IPS DF 6.9 (cell line): Measurements from ENCODE around the gene TSBP1.
"Not testable (repeated sequence)": the region's sequence is repeated elsewhere in the genome, so short reads cannot be mapped to it uniquely, and the experiment has no call there.

ENCODE experiments used
- DNase-seq: peaks from one replicate; pipeline ENCODE4 v3.0.0-alpha.2; 2013; ENCODE audit warnings: low read depth, low spot score
- H3K27ac ChIP-seq: one replicate; pipeline ENCODE4 v1.5.1; 2013; ENCODE audit warnings: low read length, control low read depth
- H3K27me3 ChIP-seq: 2 replicates; pipeline ENCODE4 v1.6.1; 2013; ENCODE audit warnings: mild to moderate bottlenecking, low read length; ENCODE audit not compliant: control insufficient read depth, insufficient read depth
- H3K36me3 ChIP-seq: 2 replicates; pipeline ENCODE4 v1.6.1; 2013; ENCODE audit warnings: low read length; ENCODE audit not compliant: control insufficient read depth, insufficient read depth
- H3K4me1 ChIP-seq: 2 replicates; pipeline ENCODE4 v1.6.1; 2013; ENCODE audit warnings: low read length; ENCODE audit not compliant: control insufficient read depth, insufficient read depth
- H3K4me3 ChIP-seq: 2 replicates; pipeline ENCODE4 v1.5.1; 2013; ENCODE audit warnings: mild to moderate bottlenecking, low read length
- H3K9me3 ChIP-seq: 2 replicates; pipeline ENCODE4 v1.6.1; 2013; ENCODE audit warnings: low read length, inconsistent platforms; ENCODE audit not compliant: control insufficient read depth, insufficient read depth
- WGBS: extraction: QIAGEN DNeasy Blood & Tissue Kit; methylation state at CpG from one replicate; pipeline ENCODE4 v1.1.7; 2013; ENCODE audit warnings: mixed read lengths, missing lambda C conversion rate; ENCODE audit not compliant: insufficient read length, insufficient coverage; 5-methylcytosine and 5-hydroxymethylcytosine counted together

The TSBP1 gene

DNA sequence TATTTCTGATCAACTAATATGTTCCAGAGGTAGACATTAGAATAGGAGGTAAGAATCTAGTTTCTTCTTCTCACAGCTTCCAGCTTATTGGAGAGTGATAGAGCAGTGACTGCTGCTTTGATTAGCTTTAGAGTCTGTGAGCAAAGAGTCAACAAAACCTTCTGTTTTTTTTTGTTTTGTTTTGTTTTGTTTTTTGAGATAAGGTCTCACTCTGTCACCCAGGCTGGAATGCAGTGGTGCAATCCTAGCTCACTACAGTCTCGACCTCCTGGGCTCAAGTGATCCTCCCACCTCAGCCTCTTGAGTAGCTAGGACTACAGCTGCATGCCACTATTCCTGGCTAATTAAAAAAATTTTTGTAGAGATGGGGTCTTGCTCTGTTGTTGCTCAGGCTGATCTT lies 39.3 kb downstream of the TSBP1 start:
- H3K4me3 ChIP-seq: no peak overlapping the region
- H3K36me3 ChIP-seq: no peaks in the 10 kb centered on the region
- DNase-seq: no peak
- H3K27ac ChIP-seq: no peak overlapping the region
- no peaks in the 10 kb centered on the region for H3K27me3 ChIP-seq
- no CpG with 5 or more reads among the region's 1 CpG for WGBS
- H3K9me3 ChIP-seq: no peaks in the 10 kb centered on the region
- H3K4me1 ChIP-seq: no peaks in the 10 kb centered on the region

DNA sequence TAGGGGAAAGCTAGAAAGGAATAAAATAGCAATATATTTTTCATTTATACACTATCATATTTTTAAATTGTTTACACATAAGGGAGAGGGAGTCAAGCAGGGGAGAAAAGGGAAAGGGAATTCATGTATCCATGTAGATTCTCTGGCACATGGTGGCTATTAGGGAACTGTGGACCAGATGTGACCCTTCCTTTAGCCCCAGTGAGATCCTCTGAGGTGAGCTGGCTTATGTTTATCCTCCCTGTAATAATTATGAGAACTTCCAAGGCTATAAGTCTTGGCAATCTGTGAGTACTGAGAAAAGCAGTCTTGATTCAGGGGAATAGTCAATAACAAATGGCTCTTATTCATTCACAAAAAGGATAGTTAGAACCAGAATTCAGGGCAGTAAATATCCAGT lies 42.6 kb downstream of the TSBP1 start:
- DNase-seq: no peak
- Histone ChIP-seq H3K4me1 (no peaks in the 10 kb centered on the region), H3K36me3 (no peaks in the 10 kb centered on the region), H3K9me3 (no peaks in the 10 kb centered on the region), H3K27me3 (no peaks in the 10 kb centered on the region), H3K27ac (no peak overlapping the region), H3K4me3 (no peak overlapping the region)

DNA sequence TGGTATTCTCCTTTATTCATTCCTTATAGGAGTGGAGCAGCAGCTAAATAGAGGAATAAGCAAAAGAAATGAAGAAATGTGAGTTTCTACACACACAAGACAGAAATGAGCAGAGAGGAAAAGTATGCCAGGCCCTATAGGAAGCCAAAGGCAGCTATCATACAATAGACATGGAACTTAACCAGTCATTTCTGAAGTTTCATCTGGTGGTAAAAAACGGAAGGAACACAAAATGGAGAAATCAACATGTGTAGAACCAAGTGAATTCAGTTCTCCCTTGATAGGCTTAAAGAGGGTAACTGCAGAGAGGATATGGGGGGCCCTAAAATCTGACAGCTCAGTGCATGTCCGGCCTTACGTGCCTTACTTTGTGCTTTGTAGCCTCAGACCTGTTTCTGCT lies 44.6 kb downstream of the TSBP1 start:
- no CpG with 5 or more reads among the region's 3 CpGs for WGBS
- DNase-seq: no peak

DNA sequence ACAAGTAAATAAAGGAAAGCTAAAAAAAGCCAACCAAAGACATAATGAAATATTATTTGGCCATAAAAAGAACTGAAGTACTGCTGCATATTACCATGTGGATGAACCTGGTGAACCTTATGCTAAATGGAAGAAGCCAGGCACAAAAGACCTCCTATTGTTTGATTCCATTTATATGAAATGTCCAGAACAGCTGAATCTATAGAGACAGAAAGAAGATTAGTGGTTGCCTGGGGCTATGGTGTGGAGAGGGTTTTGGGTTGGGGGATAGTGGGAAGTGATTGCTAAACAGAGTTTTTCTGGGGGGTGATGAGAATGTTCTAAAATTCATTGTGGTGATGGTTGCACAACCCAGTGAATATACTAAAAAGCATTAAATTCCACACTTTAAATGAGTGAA lies 53.2 kb downstream of the TSBP1 start:
- H3K27ac ChIP-seq: no peak overlapping the region

More for the DNA sequence above, 44.6 kb downstream of the TSBP1 start:
- Histone ChIP-seq H3K9me3 (no peaks in the 10 kb centered on the region), H3K27ac (no peak overlapping the region), H3K36me3 (no peaks in the 10 kb centered on the region), H3K27me3 (no peaks in the 10 kb centered on the region), H3K4me3 (no peak overlapping the region), H3K4me1 (no peaks in the 10 kb centered on the region)

DNA sequence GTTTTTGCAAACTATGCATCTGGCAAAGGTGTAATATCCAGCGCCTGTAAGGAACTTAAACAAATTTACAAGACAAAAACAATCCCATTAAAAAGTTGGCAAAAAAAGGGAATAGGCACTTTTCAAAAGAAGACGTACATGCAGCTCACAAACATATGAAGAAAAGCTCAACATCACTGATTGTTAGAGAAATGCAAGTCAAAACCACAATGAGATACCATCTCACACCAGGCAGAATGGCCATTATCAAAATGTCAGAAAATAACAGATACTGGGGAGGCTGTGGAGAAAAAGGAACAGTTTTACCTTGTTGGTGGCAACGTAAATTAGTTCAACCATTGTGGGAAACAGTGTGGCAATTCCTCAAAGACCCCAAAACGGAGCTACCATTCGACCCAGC lies 54.2 kb downstream of the TSBP1 start:
- no peaks in the 10 kb centered on the region for H3K27me3 ChIP-seq
- no peak overlapping the region for H3K27ac ChIP-seq
- no peaks in the 10 kb centered on the region for H3K9me3 ChIP-seq
- H3K4me3 ChIP-seq: no peak overlapping the region
- no peak for DNase-seq
- H3K4me1 ChIP-seq: no peaks in the 10 kb centered on the region
- whole genome bisulfite sequencing: no CpG with 5 or more reads among the region's 5 CpGs
- no peaks in the 10 kb centered on the region for H3K36me3 ChIP-seq

More for the DNA sequence above, 53.2 kb downstream of the TSBP1 start:
- no peaks in the 10 kb centered on the region for H3K4me1 ChIP-seq
- H3K36me3 ChIP-seq: no peaks in the 10 kb centered on the region
- no peaks in the 10 kb centered on the region for H3K9me3 ChIP-seq
- H3K4me3 ChIP-seq: no peak overlapping the region
- no peaks in the 10 kb centered on the region for H3K27me3 ChIP-seq
- no peak for DNase-seq

DNA sequence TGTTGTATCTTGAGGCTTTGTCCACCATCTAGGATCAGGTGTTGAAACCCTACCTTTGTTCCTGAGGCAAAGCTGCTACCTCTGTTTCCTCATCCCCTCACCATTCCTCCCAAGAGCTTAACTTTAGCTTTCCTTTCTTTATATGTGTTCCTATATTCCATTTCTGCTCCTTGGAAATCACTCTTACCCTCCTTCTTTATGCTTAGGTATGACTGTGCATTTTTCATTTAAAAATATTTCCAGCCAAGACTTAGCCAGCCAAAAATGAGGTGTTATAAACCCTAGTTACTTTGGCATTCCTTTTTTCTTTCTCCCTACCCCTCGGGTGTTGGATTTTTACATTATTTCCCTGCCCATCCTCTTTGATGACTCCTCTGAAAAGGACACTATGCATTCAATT lies 57.7 kb downstream of the TSBP1 start:
- no peak overlapping the region for H3K4me3 ChIP-seq
- no CpG with 5 or more reads among the region's 1 CpG for WGBS
- H3K4me1 ChIP-seq: no peaks in the 10 kb centered on the region
- no peaks in the 10 kb centered on the region for H3K27me3 ChIP-seq
- no peaks in the 10 kb centered on the region for H3K36me3 ChIP-seq
- H3K9me3 ChIP-seq: no peaks in the 10 kb centered on the region
- H3K27ac ChIP-seq: no peak overlapping the region
- DNase-seq: no peak

DNA sequence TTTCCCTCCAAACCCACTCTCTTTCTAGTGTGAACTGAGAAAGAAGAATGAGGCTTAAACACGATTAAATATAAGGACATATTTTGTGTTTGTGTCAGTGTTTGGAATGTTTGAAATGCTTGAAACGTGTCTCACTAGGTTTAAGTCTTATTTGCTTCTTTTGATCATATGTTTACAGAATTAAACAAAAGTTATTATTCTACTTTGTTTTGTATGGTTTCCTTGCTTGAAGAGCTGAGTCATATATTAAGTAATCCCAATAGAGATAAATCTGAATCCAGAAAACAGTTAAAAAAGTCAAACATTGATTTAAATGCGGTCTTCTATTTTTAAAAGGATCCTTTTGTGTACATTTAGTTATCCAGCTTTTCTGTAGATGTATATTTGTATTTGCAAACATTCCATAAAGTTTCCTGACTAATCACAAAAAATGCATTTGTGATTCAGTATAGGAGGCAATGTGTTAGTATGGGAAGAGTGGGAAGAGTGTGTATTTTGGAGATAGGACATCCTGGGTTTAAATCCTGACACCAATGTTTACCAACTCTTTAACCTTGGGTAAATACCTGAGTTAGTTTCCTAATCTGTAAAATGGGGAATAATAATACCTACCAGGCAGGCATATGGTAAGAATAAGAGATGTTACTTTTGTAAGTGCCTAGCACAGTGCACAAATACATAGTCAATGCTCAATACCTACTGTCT lies 72.9 kb downstream of the TSBP1 start:
- no peaks in the 10 kb centered on the region for H3K36me3 ChIP-seq
- no peak for DNase-seq
- no peaks in the 10 kb centered on the region for H3K9me3 ChIP-seq
- H3K4me1 ChIP-seq: no peaks in the 10 kb centered on the region
- no CpG with 5 or more reads among the region's 3 CpGs for WGBS
- no peak overlapping the region for H3K4me3 ChIP-seq
- H3K27ac ChIP-seq: no peak overlapping the region
- no peaks in the 10 kb centered on the region for H3K27me3 ChIP-seq

DNA sequence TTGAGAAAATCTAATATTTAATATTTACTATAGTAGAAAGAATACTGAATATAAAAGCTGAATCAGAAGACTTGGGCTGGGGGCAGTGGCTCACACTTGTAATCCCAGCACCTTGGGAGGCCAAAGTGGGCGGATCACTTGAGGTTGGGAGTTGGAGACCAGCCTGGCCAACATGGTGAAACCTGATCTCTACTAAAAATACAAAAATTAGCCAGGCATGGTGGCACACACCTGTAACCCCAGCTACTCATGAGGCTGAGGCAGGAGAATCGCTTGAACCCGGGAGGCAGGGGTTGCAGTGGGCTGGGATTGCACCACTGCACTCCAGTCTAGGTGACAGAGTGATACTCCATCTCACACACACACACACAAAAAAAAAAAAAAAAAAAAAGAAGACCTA lies 76.7 kb downstream of the TSBP1 start:
- H3K27ac ChIP-seq, DNase-seq, H3K9me3 ChIP-seq, H3K4me3 ChIP-seq, H3K4me1 ChIP-seq, H3K27me3 ChIP-seq, H3K36me3 ChIP-seq: not testable (repeated sequence)
- no CpG with 5 or more reads among the region's 3 CpGs for WGBS

DNA sequence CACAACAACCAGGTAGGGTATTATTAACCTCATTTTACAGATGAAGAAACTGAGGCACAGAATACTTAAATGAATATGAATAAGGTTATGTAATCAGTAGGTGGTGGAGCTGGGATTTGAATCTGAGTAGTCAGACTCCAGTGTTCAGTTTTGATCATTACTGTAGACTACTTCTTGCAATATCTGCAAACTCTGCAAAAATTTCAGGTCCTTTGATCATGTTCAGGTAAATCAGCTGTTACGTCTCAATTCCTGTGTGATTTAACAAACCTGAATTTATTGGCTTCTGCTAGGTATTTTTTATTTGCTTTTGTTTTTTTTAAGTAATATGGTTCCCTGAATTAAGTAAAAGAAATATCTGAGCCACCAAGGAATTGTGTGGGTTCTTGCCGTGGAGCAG lies 77.1 kb downstream of the TSBP1 start:
- Histone ChIP-seq H3K4me3 (no peak overlapping the region), H3K27ac (no peak overlapping the region), H3K4me1 (no peaks in the 10 kb centered on the region), H3K9me3 (no peaks in the 10 kb centered on the region), H3K36me3 (no peaks in the 10 kb centered on the region), H3K27me3 (no peaks in the 10 kb centered on the region)
- no CpG with 5 or more reads among the region's 2 CpGs for WGBS
- no peak for DNase-seq

DNA sequence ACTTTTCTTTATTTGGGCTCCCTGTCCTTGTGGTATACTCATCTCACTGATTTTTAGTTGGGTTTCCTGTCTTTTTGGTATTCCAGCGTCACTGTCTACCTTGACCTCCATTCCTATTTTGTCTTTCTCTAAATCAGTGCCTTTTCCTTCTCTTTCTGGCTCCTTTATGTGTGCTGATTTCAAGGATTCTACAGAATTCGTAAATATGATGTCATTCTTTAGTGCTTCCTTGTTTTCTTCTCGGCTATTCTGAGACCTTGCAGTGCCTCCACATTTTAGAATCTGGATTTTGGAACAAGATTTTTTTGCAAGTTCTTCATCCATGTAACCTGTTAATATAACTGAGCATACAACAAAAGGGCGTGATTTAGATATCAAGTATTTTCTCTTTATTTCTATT lies 78.0 kb downstream of the TSBP1 start:
- H3K4me1 ChIP-seq: no peaks in the 10 kb centered on the region
- no peak overlapping the region for H3K27ac ChIP-seq
- no CpG with 5 or more reads among the region's 4 CpGs for WGBS
- H3K9me3 ChIP-seq: no peaks in the 10 kb centered on the region
- no peaks in the 10 kb centered on the region for H3K36me3 ChIP-seq
- no peak for DNase-seq
- no peaks in the 10 kb centered on the region for H3K27me3 ChIP-seq
- H3K4me3 ChIP-seq: no peak overlapping the region

DNA sequence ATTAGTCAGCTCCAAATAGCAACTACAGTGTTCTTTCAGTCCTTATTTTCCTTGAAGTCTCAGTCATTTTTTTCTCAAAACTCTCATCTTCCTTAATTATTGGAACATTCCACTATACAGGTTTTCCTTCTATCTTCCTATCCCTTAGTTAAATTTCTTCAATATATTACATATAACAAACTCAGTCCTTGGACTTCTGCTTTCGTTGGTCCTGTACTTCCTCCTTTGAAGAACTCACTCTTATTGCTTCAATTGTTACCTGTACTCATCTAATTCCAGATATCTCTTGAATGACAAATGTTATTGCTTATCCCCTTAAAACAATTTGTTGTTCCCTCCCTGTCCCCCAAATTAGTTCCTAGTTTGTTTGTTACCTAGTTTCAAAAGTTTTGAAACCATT lies 80.2 kb downstream of the TSBP1 start:
- DNase-seq: no peak
- Histone ChIP-seq H3K9me3 (no peaks in the 10 kb centered on the region), H3K27me3 (no peaks in the 10 kb centered on the region), H3K36me3 (no peaks in the 10 kb centered on the region), H3K4me3 (no peak overlapping the region), H3K4me1 (no peaks in the 10 kb centered on the region), H3K27ac (no peak overlapping the region)
- 100% methylated on average over 1 of the region's 1 CpG for WGBS
